Measurements from ENCODE around the gene COL23A1. TPM values are rescaled to one million over a fixed set of nuclear protein-coding genes. Genes with fewer than 3 reads are reported as not detected.
"Not testable (repeated sequence)": the region's sequence is repeated elsewhere in the genome, so short reads cannot be mapped to it uniquely, and the experiment has no call there.

COL23A1 gene
- total and polyA plus RNA-seq, 2 experiments from 2014 or later: 1.1 to 5.1 TPM

DNA sequence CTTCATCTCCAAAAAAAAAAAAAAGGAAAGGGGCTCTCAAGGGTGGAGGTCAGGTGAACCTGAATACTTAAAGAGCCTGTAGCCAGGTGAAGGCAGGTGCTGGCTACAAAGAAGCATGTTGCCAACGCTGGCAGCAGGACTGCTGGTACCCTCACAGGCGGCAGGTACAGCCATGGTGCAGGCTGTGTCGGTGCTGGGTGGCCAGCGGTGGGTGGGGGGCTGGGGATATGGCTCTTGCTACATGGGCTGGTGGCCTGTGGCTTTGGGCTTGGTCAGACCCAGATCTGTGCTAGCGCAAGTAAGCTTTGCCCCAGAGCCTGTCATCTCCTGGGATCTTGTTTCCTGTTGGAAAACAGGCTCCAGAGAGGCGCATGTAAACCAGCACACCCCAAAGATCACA lies 271.3 kb downstream of the COL23A1 start:
- H3K4me3 ChIP-seq: no peak overlapping the region
- WGBS (ENCODE audit: low lambda C conversion rate, missing lambda C conversion rate): 83% methylated on average over 6 of the region's 6 CpGs

GRCh38 chr5:178318382-178318781 lies 271.8 kb downstream of the COL23A1 start:
- Histone ChIP-seq H3K36me3 (replicated peaks; ENCODE audit: insufficient read depth, low read depth) (no peaks in the 10 kb centered on the region), H3K27ac (no peak overlapping the region)
- no peak for TF ChIP-seq EZH2phosphoT487 (IDR thresholded peaks at IDR 0.05; ENCODE audit: low read depth, severe bottlenecking, unreplicated experiment)
- TF ChIP-seq, protein P1, sequence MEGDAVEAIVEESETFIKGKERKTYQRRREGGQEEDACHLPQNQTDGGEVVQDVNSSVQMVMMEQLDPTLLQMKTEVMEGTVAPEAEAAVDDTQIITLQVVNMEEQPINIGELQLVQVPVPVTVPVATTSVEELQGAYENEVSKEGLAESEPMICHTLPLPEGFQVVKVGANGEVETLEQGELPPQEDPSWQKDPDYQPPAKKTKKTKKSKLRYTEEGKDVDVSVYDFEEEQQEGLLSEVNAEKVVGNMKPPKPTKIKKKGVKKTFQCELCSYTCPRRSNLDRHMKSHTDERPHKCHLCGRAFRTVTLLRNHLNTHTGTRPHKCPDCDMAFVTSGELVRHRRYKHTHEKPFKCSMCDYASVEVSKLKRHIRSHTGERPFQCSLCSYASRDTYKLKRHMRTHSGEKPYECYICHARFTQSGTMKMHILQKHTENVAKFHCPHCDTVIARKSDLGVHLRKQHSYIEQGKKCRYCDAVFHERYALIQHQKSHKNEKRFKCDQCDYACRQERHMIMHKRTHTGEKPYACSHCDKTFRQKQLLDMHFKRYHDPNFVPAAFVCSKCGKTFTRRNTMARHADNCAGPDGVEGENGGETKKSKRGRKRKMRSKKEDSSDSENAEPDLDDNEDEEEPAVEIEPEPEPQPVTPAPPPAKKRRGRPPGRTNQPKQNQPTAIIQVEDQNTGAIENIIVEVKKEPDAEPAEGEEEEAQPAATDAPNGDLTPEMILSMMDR (IDR thresholded peaks at IDR 0.05; ENCODE audit: poor library complexity): no peak
- no peak for TF ChIP-seq EZH2 (IDR thresholded peaks at IDR 0.05; ENCODE audit: borderline replicate concordance)

More for the DNA sequence above, 271.3 kb downstream of the COL23A1 start:
- H4K20me1 ChIP-seq (ENCODE audit: insufficient read depth, poor library complexity, severe bottlenecking): no peaks in the 10 kb centered on the region
- no peaks in the 10 kb centered on the region for H3K36me3 ChIP-seq (replicated peaks; ENCODE audit: insufficient read depth, low read depth)
- H3K79me2 ChIP-seq: no peaks in the 10 kb centered on the region
- TF ChIP-seq EZH2 (IDR thresholded peaks at IDR 0.05; ENCODE audit: borderline replicate concordance) (no peak), EZH2phosphoT487 (IDR thresholded peaks at IDR 0.05; ENCODE audit: low read depth, severe bottlenecking, unreplicated experiment) (no peak)
- TF ChIP-seq, protein P1 (IDR thresholded peaks at IDR 0.05; ENCODE audit: poor library complexity): no peak
- no peaks in the 10 kb centered on the region for H3K27me3 ChIP-seq
- H2AFZ ChIP-seq: no peak overlapping the region
- H3K9me2 ChIP-seq (replicated peaks; ENCODE audit: insufficient read depth): no peaks in the 10 kb centered on the region
- DNase-seq (ENCODE audit: low spot score): no peak
- no peaks in the 10 kb centered on the region for H3K4me1 ChIP-seq (ENCODE audit: insufficient read depth)
- H3K9me3 ChIP-seq (ENCODE audit: low read depth): no peaks in the 10 kb centered on the region
- H3K4me2 ChIP-seq: no peak overlapping the region
- H3K27ac ChIP-seq: no peak overlapping the region

GRCh38 chr5:178317727-178318126 lies 272.5 kb downstream of the COL23A1 start:
- not testable (repeated sequence) for H3K9me3 ChIP-seq (ENCODE audit: low read depth); H3K4me3 ChIP-seq; H3K79me2 ChIP-seq; H3K36me3 ChIP-seq (replicated peaks; ENCODE audit: insufficient read depth, low read depth); H3K9me2 ChIP-seq (replicated peaks; ENCODE audit: insufficient read depth); H2AFZ ChIP-seq; H3K4me1 ChIP-seq (ENCODE audit: insufficient read depth); H3K27ac ChIP-seq; H4K20me1 ChIP-seq (ENCODE audit: insufficient read depth, poor library complexity, severe bottlenecking); DNase-seq (ENCODE audit: low spot score); H3K4me2 ChIP-seq; H3K27me3 ChIP-seq
- 97% methylated on average over 5 of the region's 5 CpGs for WGBS (ENCODE audit: low lambda C conversion rate, missing lambda C conversion rate)

More at GRCh38 chr5:178318382-178318781, 271.8 kb downstream of the COL23A1 start:
- no peaks in the 10 kb centered on the region for H3K79me2 ChIP-seq
- no peak overlapping the region for H3K4me2 ChIP-seq
- no peaks in the 10 kb centered on the region for H3K4me1 ChIP-seq (ENCODE audit: insufficient read depth)
- H3K9me3 ChIP-seq (ENCODE audit: low read depth): no peaks in the 10 kb centered on the region
- H3K4me3 ChIP-seq: no peak overlapping the region
- H3K27me3 ChIP-seq: no peaks in the 10 kb centered on the region
- H4K20me1 ChIP-seq (ENCODE audit: insufficient read depth, poor library complexity, severe bottlenecking): no peaks in the 10 kb centered on the region
- DNase-seq (ENCODE audit: low spot score): no peak
- 98% methylated on average over 17 of the region's 17 CpGs for WGBS (ENCODE audit: low lambda C conversion rate, missing lambda C conversion rate)
- H2AFZ ChIP-seq: no peak overlapping the region
- H3K9me2 ChIP-seq (replicated peaks; ENCODE audit: insufficient read depth): no peaks in the 10 kb centered on the region

GRCh38 chr5:178314961-178315820 lies 275.0 kb downstream of the COL23A1 start:
- H3K27me3 ChIP-seq: no peaks in the 10 kb centered on the region
- WGBS (ENCODE audit: low lambda C conversion rate, missing lambda C conversion rate): 90% methylated on average over 19 of the region's 19 CpGs
- DNase-seq (ENCODE audit: low spot score): no peak
- H3K27ac ChIP-seq: no peak overlapping the region
- no peak overlapping the region for H2AFZ ChIP-seq
- H3K4me3 ChIP-seq: no peak overlapping the region
- H3K36me3 ChIP-seq (replicated peaks; ENCODE audit: insufficient read depth, low read depth): no peaks in the 10 kb centered on the region
- peaks cover 9% of the 10 kb centered on the region for H3K4me1 ChIP-seq (ENCODE audit: insufficient read depth)
- H3K79me2 ChIP-seq: no peaks in the 10 kb centered on the region
- H3K4me2 ChIP-seq: no peak overlapping the region
- no peaks in the 10 kb centered on the region for H3K9me2 ChIP-seq (replicated peaks; ENCODE audit: insufficient read depth)
- H4K20me1 ChIP-seq (ENCODE audit: insufficient read depth, poor library complexity, severe bottlenecking): no peaks in the 10 kb centered on the region
- TF ChIP-seq EZH2 (IDR thresholded peaks at IDR 0.05; ENCODE audit: borderline replicate concordance) (no peak), EZH2phosphoT487 (IDR thresholded peaks at IDR 0.05; ENCODE audit: low read depth, severe bottlenecking, unreplicated experiment) (no peak)
- TF ChIP-seq, protein P1 (IDR thresholded peaks at IDR 0.05; ENCODE audit: poor library complexity): no peak
- H3K9me3 ChIP-seq (ENCODE audit: low read depth): no peaks in the 10 kb centered on the region

Data from hepatocyte (in vitro differentiated cells).